ENCODE results near the gene SIPA1.
A peak's percentile ranks its signal among the peaks of the same experiment; 100 is the strongest.

SIPA1 gene

DNA sequence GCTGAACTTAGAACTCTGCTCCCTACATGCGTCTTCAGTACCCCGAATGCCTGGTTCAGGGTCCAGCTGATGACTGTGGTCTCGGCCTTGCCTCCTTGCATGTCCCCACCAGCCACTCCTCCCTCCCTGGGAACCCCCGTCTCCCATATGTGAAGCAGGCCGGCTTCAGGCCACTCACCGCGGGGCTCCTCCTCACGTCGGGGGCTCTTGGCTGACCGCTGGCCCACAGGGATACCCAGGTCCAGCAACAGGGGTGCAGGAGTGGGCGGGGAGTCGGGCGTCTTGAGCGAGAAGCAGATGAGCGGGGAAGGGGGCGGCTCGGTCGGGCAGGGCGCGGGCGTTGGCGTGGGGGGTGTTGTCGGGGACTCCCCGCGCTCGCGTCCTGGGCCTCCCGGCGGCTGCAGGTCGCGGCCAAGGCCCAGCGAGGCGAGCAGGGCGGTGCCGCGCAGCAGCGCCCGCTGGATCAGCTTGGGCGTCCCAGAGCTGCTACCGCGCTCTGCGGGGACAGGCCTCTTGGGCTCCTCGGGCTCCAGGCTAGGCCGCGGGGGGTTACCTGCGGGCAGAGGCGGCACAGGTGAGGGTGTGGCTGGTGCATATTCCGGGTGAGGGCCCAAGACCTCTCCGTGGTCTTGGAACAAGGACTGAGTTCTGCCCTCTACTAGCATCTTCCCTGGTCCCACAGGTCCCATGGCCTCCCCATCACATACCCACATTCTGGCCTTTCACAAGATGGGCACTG lies 38.5 kb upstream of the SIPA1 start:
- H4K12ac ChIP-seq (ENCODE audit: low read depth, low read length): no peak overlapping the region
- peaks cover 37% of the 10 kb centered on the region in 2 experiments for H3K36me3 ChIP-seq (ENCODE audit: control insufficient read depth in 1 of 2, insufficient read depth in 2 of 2, low read length in 2 of 2)
- H3K79me2 ChIP-seq (ENCODE audit: control insufficient read depth, insufficient read depth, low read length, poor library complexity): no peaks in the 10 kb centered on the region
- no peak overlapping the region for H3K9ac ChIP-seq (ENCODE audit: low read length)
- no peak overlapping the region for H2AFZ ChIP-seq (ENCODE audit: insufficient read depth, low read length, poor library complexity)
- H3K27me3 ChIP-seq (ENCODE audit: insufficient read depth, low read length): no peaks in the 10 kb centered on the region
- H2BK5ac ChIP-seq (ENCODE audit: low read depth, low read length, poor library complexity): no peak overlapping the region
- no peaks in the 10 kb centered on the region for H3K79me1 ChIP-seq (ENCODE audit: low read length)
- no peak overlapping the region for H3K4ac ChIP-seq (ENCODE audit: low read depth, low read length)
- no peak overlapping the region for H2AK5ac ChIP-seq (ENCODE audit: low read length)
- H3K18ac ChIP-seq (ENCODE audit: low read length): no peak overlapping the region
- no peak overlapping the region for H3K4me2 ChIP-seq (ENCODE audit: low read length)
- no peak overlapping the region for H3K23ac ChIP-seq (ENCODE audit: low read length)
- H4K91ac ChIP-seq (ENCODE audit: low read depth, low read length): no peak overlapping the region
- no peak for DNase-seq
- no peak overlapping the region for H4K8ac ChIP-seq (ENCODE audit: low read depth, low read length)
- no peak overlapping the region for H2BK120ac ChIP-seq (ENCODE audit: insufficient read depth, low read length, poor library complexity)
- no peak overlapping the region for H3K27ac ChIP-seq (ENCODE audit: low read depth, low read length)
- no CpG with 5 or more reads among the region's 49 CpGs for WGBS (ENCODE audit: extremely low coverage, insufficient coverage, insufficient read length)
- no peak overlapping the region for H2BK12ac ChIP-seq (ENCODE audit: low read length)
- H3K4me3 ChIP-seq (ENCODE audit: low read depth, low read length): no peak overlapping the region
- H3K4me1 ChIP-seq (ENCODE audit: control insufficient read depth in 1 of 2, insufficient read depth in 2 of 2, low read length in 2 of 2): no peaks in the 10 kb centered on the region
- H3K14ac ChIP-seq (ENCODE audit: low read length): no peak overlapping the region
- peaks cover 5% of the 10 kb centered on the region for H3K9me3 ChIP-seq (ENCODE audit: insufficient read depth, low read depth, low read length)

DNA sequence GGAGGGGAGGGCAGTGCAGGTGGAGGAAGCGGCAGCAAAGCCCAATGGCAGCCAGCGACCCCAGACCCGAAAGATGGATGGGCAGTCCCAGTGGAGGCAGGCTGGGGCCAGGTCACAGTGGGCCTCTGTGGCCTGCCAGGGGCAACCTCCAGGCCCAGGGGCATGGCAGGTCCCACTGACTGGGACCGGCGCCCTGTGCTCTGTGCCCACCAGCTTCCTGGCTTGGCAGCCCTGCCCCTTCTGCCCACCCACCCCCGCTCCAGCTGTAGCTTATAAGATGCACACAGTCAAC lies 38.0 kb upstream of the SIPA1 start:
- Histone ChIP-seq H3K9ac (ENCODE audit: low read length) (no peak overlapping the region), H3K9me3 (ENCODE audit: insufficient read depth, low read depth, low read length) (peaks cover 5% of the 10 kb centered on the region), H3K27ac (ENCODE audit: low read depth, low read length) (no peak overlapping the region), H4K91ac (ENCODE audit: low read depth, low read length) (no peak overlapping the region), H3K27me3 (ENCODE audit: insufficient read depth, low read length) (no peaks in the 10 kb centered on the region), H3K4ac (ENCODE audit: low read depth, low read length) (no peak overlapping the region), H3K36me3 (ENCODE audit: control insufficient read depth in 1 of 2, insufficient read depth in 2 of 2, low read length in 2 of 2) (peaks cover 41 to 42% of the 10 kb centered on the region in 2 experiments), H3K79me2 (ENCODE audit: control insufficient read depth, insufficient read depth, low read length, poor library complexity) (no peaks in the 10 kb centered on the region), H3K23ac (ENCODE audit: low read length) (no peak overlapping the region), H4K12ac (ENCODE audit: low read depth, low read length) (no peak overlapping the region), H2AK5ac (ENCODE audit: low read length) (no peak overlapping the region), H3K4me1 (ENCODE audit: control insufficient read depth in 1 of 2, insufficient read depth in 2 of 2, low read length in 2 of 2) (no peaks in the 10 kb centered on the region), H2BK120ac (ENCODE audit: insufficient read depth, low read length, poor library complexity) (no peak overlapping the region), H3K4me2 (ENCODE audit: low read length) (no peak overlapping the region), H4K8ac (ENCODE audit: low read depth, low read length) (no peak overlapping the region), H3K18ac (ENCODE audit: low read length) (no peak overlapping the region), H2BK12ac (ENCODE audit: low read length) (no peak overlapping the region), H2BK5ac (ENCODE audit: low read depth, low read length, poor library complexity) (no peak overlapping the region), H2AFZ (ENCODE audit: insufficient read depth, low read length, poor library complexity) (no peak overlapping the region), H3K79me1 (ENCODE audit: low read length) (no peaks in the 10 kb centered on the region), H3K4me3 (ENCODE audit: low read depth, low read length) (no peak overlapping the region), H3K14ac (ENCODE audit: low read length) (no peak overlapping the region)
- DNase-seq: no peak
- no CpG with 5 or more reads among the region's 6 CpGs for WGBS (ENCODE audit: extremely low coverage, insufficient coverage, insufficient read length)

DNA sequence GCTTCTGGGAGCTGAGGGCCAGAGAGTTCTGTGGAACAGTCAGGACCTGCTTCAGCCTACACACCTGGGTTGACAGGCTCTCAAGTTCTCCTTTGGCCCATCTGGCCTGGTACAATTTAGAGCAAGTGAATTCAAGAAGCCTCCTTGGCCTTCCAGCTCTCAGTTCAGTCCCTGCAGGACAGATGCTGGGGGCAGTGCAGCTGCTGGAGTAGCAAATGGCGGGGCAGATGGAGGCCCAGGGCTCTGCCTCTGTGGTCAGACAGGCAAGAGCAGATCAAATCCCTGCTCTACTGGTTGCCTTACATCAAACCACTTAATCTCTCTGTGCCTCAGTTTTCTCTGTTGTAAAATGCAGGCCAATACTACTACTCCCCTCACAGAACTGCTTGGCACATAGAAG lies 33.6 kb upstream of the SIPA1 start:
- Histone ChIP-seq H2BK5ac (ENCODE audit: low read depth, low read length, poor library complexity) (no peak overlapping the region), H3K14ac (ENCODE audit: low read length) (no peak overlapping the region), H2BK120ac (ENCODE audit: insufficient read depth, low read length, poor library complexity) (no peak overlapping the region), H3K79me1 (ENCODE audit: low read length) (no peaks in the 10 kb centered on the region), H4K12ac (ENCODE audit: low read depth, low read length) (no peak overlapping the region), H3K27ac (ENCODE audit: low read depth, low read length) (no peak overlapping the region), H2BK12ac (ENCODE audit: low read length) (no peak overlapping the region), H3K4me1 (ENCODE audit: control insufficient read depth in 1 of 2, insufficient read depth in 2 of 2, low read length in 2 of 2) (peaks cover 9 to 11% of the 10 kb centered on the region in 2 experiments), H3K4ac (ENCODE audit: low read depth, low read length) (no peak overlapping the region), H3K9ac (ENCODE audit: low read length) (no peak overlapping the region), H2AFZ (ENCODE audit: insufficient read depth, low read length, poor library complexity) (no peak overlapping the region), H3K79me2 (ENCODE audit: control insufficient read depth, insufficient read depth, low read length, poor library complexity) (no peaks in the 10 kb centered on the region), H3K18ac (ENCODE audit: low read length) (no peak overlapping the region), H2AK5ac (ENCODE audit: low read length) (no peak overlapping the region), H3K4me3 (ENCODE audit: low read depth, low read length) (no peak overlapping the region), H3K23ac (ENCODE audit: low read length) (no peak overlapping the region), H4K8ac (ENCODE audit: low read depth, low read length) (no peak overlapping the region), H3K36me3 (ENCODE audit: control insufficient read depth in 1 of 2, insufficient read depth in 2 of 2, low read length in 2 of 2) (peaks cover 48 to 52% of the 10 kb centered on the region in 2 experiments), H3K9me3 (ENCODE audit: insufficient read depth, low read depth, low read length) (peaks cover 9% of the 10 kb centered on the region), H4K91ac (ENCODE audit: low read depth, low read length) (no peak overlapping the region), H3K4me2 (ENCODE audit: low read length) (no peak overlapping the region), H3K27me3 (ENCODE audit: insufficient read depth, low read length) (no peaks in the 10 kb centered on the region)
- DNase-seq: no peak
- no CpG with 5 or more reads among the region's 1 CpG for WGBS (ENCODE audit: extremely low coverage, insufficient coverage, insufficient read length)

DNA sequence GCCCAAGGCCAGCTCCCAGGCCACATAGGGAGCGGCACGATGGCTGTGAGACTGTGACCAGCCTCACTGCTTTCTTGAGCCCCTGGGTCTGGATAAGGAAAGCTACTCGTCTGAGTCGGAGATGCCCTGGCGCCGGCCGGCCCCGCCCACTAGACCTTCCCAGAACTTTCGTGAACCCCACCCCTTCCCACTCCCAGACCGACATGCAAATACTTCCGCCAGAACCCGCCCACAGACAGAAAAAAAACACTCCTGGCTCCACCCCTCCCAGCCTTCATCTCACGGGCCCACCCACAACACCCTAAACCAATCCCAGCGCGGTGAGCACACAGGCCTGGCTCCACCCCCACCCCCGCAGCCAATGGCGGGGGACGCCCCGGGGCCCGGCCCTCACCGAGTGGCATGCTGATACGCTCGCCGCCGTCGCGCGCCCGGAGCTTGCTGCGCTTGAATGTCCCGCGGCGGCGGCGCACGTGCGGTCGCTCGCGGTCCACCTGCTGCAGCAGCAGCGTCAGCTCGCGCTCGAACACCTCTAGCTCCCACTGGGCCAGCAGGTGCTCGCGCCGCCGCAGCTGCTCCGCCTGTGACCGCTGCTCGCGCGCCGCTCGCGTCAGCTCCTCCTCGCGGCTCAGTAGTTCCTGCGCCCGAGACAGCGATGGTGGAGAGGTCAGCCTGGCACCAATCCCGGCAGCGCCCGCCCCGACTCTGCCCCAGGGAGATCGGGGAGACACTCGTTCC lies 30.9 kb upstream of the SIPA1 start:
- Histone ChIP-seq H4K12ac (ENCODE audit: low read depth, low read length) (no peak overlapping the region), H2BK5ac (ENCODE audit: low read depth, low read length, poor library complexity) (no peak overlapping the region), H3K9me3 (ENCODE audit: insufficient read depth, low read depth, low read length) (peaks cover 9% of the 10 kb centered on the region), H2BK120ac (ENCODE audit: insufficient read depth, low read length, poor library complexity) (no peak overlapping the region), H3K4me2 (ENCODE audit: low read length) (peak overlapping the region; percentile 63), H3K9ac (ENCODE audit: low read length) (no peak overlapping the region), H3K27ac (ENCODE audit: low read depth, low read length) (peak overlapping the region; percentile 19), H3K4me1 (ENCODE audit: control insufficient read depth in 1 of 2, insufficient read depth in 2 of 2, low read length in 2 of 2) (peaks cover 17 to 21% of the 10 kb centered on the region in 2 experiments), H4K91ac (ENCODE audit: low read depth, low read length) (no peak overlapping the region), H4K8ac (ENCODE audit: low read depth, low read length) (no peak overlapping the region), H2BK12ac (ENCODE audit: low read length) (no peak overlapping the region), H3K14ac (ENCODE audit: low read length) (no peak overlapping the region), H2AK5ac (ENCODE audit: low read length) (no peak overlapping the region), H3K18ac (ENCODE audit: low read length) (no peak overlapping the region), H3K23ac (ENCODE audit: low read length) (no peak overlapping the region), H3K27me3 (ENCODE audit: insufficient read depth, low read length) (no peaks in the 10 kb centered on the region), H3K79me1 (ENCODE audit: low read length) (peaks cover 2% of the 10 kb centered on the region), H3K4me3 (ENCODE audit: low read depth, low read length) (peak overlapping the region; percentile 34), H3K4ac (ENCODE audit: low read depth, low read length) (no peak overlapping the region), H2AFZ (ENCODE audit: insufficient read depth, low read length, poor library complexity) (no peak overlapping the region), H3K79me2 (ENCODE audit: control insufficient read depth, insufficient read depth, low read length, poor library complexity) (peaks cover under 1% of the 10 kb centered on the region), H3K36me3 (ENCODE audit: control insufficient read depth in 1 of 2, insufficient read depth in 2 of 2, low read length in 2 of 2) (peaks cover 59 to 62% of the 10 kb centered on the region in 2 experiments)
- no CpG with 5 or more reads among the region's 67 CpGs for WGBS (ENCODE audit: extremely low coverage, insufficient coverage, insufficient read length)
- DNase-seq: peak; percentile 95
